SU-DHL-6 (cell line): ENCODE data around the gene SNCB.

Experiments
- EZH2phosphoT487 ChIP-seq: fragments of 200-600 bp; sonication (generic), shearing (Covaris generic); conservative IDR thresholded peaks from 2 replicates; pipeline ENCODE4 v1.6.1; 2018; ENCODE audit warnings: mild to moderate bottlenecking, antibody characterized with exemption, low read length, moderate library complexity, mixed read lengths
- TF ChIP-seq, protein P1 (sequence below): fragments of 200-600 bp; sonication (generic); IDR thresholded peaks from one replicate; pipeline ENCODE4 v1.5.1; 2017; ENCODE audit warnings: antibody characterized with exemption, mild to moderate bottlenecking, low read length, moderate library complexity; ENCODE audit not compliant: insufficient read depth, poor library complexity, severe bottlenecking

DNA sequence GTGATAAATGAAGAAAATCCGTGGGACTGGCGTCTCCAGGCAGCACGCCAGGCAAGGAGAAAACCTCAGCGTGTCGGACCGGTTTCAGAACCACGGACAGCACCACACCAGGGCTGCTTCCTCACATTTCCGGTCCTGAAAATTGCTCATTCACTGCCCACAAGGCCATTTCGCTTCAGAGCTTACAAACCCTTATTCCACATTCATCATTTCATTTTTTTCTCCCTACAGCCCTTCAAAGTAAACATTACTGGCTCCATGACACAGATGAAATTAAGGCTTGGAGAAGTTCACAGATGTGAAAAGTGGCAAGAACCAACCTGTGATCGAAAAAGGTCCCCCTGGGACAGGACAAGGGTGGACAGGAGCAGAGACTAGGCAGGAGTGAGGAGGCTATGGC, 18.9 kb downstream of the SNCB start:
- TF ChIP-seq, protein P1, sequence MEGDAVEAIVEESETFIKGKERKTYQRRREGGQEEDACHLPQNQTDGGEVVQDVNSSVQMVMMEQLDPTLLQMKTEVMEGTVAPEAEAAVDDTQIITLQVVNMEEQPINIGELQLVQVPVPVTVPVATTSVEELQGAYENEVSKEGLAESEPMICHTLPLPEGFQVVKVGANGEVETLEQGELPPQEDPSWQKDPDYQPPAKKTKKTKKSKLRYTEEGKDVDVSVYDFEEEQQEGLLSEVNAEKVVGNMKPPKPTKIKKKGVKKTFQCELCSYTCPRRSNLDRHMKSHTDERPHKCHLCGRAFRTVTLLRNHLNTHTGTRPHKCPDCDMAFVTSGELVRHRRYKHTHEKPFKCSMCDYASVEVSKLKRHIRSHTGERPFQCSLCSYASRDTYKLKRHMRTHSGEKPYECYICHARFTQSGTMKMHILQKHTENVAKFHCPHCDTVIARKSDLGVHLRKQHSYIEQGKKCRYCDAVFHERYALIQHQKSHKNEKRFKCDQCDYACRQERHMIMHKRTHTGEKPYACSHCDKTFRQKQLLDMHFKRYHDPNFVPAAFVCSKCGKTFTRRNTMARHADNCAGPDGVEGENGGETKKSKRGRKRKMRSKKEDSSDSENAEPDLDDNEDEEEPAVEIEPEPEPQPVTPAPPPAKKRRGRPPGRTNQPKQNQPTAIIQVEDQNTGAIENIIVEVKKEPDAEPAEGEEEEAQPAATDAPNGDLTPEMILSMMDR = no peak
- TF ChIP-seq EZH2phosphoT487 = no peak
